NCI-H2227 treated with DMSO at 0.1 percent for 48 hours (cell line): ENCODE measurements around the gene STXBP5.

Experiments used
- DNase-seq: peaks from one replicate; lab custom pipeline; 2025; lab: John Stamatoyannopoulos, UW

Gene STXBP5

GRCh38 chr6:147382945-147383554 is 178.8 kb downstream of the STXBP5 start:
- no peak for DNase-seq

DNA sequence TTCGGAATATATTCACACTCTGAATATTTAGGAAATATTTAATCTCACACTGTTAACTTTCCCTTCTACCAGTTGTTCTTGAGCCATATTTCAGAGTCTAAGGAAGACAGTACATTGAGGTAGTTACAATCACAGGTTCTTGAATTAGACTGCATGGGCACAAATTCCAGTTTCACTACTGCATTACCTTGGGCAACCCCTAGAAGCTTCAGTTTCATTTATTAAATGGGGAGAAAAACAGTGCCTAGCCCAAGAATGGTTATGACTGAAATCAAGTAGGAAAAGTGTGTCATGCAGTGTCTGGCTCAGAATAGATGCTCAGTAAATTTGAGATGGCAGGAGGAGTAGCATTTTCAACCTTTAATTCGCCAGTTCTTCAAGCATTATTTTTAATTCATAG is 179.8 kb downstream of the STXBP5 start:
- DNase-seq = no peak

- DNase-seq = no peak
Observed at GRCh38 chr6:147384737-147385710, 180.8 kb downstream of the STXBP5 start.

GRCh38 chr6:147389463-147389862 is 185.2 kb downstream of the STXBP5 start:
- DNase-seq = no peak

DNA sequence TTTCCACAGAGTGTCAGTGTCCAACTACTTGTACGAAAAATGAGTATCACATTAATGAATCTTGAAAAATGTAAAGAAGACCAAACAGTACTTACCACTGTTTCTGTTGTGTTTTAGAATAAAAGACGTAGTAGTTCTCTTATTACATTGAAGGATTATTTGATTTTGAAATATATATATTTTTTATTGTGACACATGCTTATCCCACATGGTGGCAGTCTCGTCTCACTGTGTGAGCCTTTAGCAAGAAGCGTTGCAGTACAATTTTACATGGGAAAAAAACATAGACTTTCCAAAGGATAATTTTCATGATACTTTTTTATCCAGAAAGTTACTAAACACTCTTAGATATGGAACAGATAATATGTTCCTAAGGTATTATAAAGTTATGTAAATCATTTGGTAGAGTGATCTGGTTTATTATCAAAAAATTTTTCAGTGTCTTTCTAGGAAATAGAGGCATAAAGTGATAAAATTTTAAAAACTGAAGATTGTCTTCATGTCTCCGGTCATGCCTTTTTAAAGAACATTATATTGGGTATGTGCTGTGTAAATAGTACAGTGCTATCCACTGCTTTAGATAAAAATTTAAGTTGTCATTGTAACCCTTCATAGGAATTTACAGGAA is 186.8 kb downstream of the STXBP5 start:
- DNase-seq = no peak

GRCh38 chr6:147392917-147393625 is 188.9 kb downstream of the STXBP5 start:
- no peak for DNase-seq

- DNase-seq = no peak
Observed at GRCh38 chr6:147395158-147395557, 190.9 kb downstream of the STXBP5 start.

- DNase-seq = no peak
Observed at GRCh38 chr6:147397306-147397705, 193.1 kb downstream of the STXBP5 start.

DNA sequence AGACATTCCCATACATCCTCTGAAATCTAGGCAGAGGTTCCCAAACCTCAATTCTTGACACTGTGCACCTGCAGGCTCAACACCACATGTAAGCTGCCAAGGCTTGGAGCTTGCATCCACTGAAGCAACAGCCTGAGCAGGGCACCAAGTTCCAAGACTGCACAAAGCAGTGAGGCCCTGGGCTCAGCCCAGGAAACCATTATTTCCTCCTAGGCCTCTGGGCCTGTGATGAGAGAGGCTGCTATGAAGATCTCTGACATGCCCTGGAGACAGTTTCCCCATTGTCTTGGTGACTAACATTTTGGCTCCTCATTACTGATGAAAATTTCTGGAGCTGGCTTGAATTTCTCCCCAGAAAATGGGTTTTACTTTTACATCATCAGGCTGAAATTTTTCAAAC is 196.8 kb downstream of the STXBP5 start:
- DNase-seq = no peak

DNA sequence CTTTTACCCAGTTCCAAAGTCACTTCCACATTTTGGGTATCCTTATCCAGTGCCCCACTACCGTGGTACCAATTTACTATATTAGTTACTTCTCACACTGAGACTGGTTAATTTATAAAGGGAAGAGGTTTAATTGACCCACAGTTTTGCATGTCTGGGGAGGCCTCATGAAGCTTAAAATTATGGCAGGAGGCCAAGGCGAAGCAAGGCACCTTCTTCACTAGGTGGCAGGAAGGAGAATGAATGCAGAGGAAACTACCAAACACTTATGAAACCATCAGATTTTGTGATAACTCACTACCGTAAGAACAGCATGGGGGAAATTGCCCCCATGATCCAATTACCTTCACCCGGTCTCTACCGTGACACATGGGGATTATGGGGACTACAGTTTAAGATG is 197.6 kb downstream of the STXBP5 start:
- no peak for DNase-seq

- DNase-seq = no peak
Observed at GRCh38 chr6:147406783-147407182, 202.6 kb downstream of the STXBP5 start.

DNA sequence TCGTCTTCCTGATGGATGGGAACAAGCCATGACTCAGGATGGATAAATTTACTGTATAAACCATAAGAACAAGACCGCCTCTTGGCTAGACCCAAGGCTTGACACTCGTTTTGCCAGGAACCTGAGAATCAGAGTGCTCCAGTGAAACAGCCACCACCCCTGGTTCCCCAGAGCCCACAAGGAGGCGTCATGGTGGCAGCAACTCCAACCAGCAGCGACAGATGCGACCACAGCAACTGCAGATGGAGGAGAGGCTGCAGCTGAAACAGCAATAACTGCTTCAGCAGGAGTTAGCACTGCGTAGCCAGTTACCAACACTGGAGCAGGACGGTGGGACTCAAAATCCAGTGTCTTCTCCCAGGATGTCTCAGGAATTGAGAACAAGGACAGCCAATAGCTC is 203.4 kb downstream of the STXBP5 start:
- DNase-seq = no peak

GRCh38 chr6:147416622-147417021 is 212.4 kb downstream of the STXBP5 start:
- no peak for DNase-seq

DNA sequence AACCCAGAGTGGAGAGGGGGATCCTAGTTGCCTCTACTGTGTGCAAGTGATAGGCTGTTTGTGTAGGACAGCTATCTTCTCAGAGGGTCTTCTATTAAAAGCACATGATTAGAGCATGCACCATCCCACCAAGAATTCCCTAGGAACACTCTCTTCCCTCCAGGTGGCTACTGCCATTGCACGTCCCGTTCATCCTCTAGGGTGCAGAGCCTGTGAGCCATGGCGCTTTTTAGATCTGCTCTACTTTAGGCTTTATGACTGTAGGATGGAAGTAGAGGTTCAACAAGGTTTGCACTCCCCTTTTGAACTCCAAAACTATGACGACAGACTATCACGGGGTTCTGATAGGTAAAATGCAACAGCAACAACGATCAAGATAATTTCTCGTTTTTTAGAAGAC is 213.7 kb downstream of the STXBP5 start:
- DNase-seq = no peak

GRCh38 chr6:147418523-147418922 is 214.3 kb downstream of the STXBP5 start:
- DNase-seq = no peak

DNA sequence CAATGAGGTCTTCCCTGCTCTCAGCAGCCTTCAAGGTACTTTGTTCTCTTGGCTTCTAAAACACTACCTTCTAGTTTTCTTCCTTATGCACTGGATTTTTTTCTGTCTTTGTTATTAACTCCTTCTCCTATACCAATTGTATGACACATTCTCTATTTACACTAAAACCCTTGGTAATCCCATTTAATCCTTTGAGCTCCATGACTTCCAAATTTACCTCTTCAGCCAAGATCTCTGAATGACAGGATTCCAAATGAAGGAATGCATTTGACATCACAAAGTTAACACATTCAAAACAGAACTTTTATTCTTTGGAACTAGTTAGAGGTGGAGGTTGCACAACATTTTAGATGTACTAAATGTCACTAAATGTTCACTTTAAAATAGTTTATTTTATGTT is 217.7 kb downstream of the STXBP5 start:
- no peak for DNase-seq

DNA sequence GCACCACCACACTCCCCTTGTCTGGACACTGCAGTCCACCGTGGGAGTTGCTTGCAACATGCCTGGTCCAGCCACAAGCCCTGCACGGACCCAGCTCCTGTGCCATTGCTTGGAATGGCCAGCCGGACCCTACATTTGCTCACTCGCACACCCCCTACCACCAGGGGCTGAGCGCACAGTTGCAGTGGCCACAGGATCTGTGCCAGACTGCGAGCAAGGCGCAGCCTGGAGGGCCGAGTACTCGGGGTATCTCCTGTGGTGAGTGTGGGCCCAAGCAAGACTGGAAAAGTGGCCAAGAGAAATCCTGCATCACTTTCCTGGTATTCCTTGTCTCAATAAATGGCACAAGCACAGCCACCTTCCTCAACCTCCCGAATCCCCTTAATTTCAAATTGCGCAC is 218.9 kb downstream of the STXBP5 start:
- no peak for DNase-seq

DNA sequence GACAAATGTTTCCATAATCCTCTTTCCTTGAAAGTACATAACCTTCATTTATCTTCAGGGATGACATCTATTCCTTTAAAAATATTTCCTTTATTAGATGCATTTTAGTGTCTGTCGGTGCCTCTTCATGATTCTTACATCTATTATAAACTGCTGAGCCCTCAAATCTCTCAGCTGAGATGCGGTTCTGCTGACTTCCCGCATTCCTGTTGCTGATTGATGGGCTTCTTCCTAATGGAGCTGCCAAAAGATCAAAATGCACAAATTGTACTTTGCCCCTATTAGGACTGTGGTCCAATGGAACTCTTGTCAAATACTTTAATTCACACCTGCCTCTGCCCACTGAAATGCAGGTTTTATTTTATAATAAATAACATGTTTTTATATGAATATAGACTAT is 225.6 kb downstream of the STXBP5 start:
- no peak for DNase-seq

DNA sequence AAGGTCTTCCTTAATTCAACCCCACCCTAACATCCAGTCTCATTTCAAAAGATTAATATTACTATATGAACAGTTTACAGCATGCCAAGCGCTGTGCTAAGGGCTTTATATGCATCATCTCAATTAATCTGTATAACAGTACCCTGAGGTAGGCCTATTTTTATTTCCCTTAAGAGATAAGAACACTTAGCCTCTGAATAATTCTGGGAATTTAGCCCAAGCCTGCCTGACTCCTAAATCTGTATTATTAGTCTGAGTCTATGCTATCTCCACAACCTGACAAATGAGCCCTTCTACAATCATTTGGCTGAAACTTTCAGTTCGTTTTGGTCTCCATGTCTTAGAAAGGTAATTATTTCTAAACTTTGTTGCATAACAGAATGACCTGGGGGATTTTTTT is 226.6 kb downstream of the STXBP5 start:
- no peak for DNase-seq

DNA sequence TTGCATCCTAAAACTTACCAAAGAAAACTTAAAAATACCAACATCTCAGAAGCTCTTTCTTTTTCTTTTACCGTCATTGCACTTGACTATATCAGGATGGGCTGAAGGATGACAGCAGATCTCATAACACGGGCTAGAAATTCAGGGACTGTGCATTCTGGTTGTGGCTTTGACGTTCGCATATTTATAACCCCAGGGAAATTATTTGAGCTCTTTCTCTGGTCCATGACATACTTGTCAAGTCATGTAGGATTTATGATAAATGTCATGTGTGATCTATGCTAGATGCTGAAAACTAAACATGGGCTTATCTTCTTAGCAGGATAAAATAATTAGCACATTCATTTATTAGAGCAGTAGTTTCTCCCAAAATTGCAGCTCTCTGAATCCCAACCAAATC is 229.9 kb downstream of the STXBP5 start:
- no peak for DNase-seq

- DNase-seq = no peak
Observed at GRCh38 chr6:147434516-147434915, 230.3 kb downstream of the STXBP5 start.

- no peak for DNase-seq
Observed at GRCh38 chr6:147437615-147438014, 233.4 kb downstream of the STXBP5 start.
